GM12875 (cell line): ENCODE measurements around the gene DIAPH2.

Experiments
- H3K4me3 ChIP-seq: one replicate; pipeline ENCODE4 v1.5.1; 2011; ENCODE audit warnings: low read depth, low read length, control low read depth
- TF ChIP-seq, protein P1 (sequence below): IDR thresholded peaks from 2 replicates; pipeline ENCODE4 v1.5.1; 2011; ENCODE audit warnings: low read depth, mild to moderate bottlenecking, control low read depth, inconsistent platforms, low read length, moderate library complexity, borderline replicate concordance; ENCODE audit not compliant: insufficient read depth

Gene DIAPH2

DNA sequence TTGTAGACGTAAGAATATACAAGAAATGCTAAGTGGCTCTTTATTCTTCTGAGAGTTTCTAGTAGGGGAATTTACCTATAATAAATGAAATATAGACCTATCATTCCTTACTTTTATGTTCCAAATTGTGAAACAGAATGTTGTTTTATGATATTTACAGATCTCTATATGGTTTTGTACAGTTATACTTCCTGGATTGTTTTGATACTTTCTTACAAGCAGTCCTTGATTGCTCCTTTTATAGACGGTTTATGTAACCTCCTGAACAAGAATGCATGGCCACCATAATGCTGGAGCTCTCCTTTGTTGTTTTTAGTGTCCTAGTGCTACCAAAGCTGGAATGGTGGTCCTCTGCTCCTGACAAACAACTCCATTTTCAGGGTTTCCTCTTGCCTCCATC, 107.4 kb downstream of the DIAPH2 start:
- TF ChIP-seq, protein P1, sequence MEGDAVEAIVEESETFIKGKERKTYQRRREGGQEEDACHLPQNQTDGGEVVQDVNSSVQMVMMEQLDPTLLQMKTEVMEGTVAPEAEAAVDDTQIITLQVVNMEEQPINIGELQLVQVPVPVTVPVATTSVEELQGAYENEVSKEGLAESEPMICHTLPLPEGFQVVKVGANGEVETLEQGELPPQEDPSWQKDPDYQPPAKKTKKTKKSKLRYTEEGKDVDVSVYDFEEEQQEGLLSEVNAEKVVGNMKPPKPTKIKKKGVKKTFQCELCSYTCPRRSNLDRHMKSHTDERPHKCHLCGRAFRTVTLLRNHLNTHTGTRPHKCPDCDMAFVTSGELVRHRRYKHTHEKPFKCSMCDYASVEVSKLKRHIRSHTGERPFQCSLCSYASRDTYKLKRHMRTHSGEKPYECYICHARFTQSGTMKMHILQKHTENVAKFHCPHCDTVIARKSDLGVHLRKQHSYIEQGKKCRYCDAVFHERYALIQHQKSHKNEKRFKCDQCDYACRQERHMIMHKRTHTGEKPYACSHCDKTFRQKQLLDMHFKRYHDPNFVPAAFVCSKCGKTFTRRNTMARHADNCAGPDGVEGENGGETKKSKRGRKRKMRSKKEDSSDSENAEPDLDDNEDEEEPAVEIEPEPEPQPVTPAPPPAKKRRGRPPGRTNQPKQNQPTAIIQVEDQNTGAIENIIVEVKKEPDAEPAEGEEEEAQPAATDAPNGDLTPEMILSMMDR: no peak
- no peak overlapping the region for H3K4me3 ChIP-seq

GRCh38 chrX:96798982-96799381, 114.3 kb downstream of the DIAPH2 start:
- no peak overlapping the region for H3K4me3 ChIP-seq
- TF ChIP-seq, protein P1: no peak

GRCh38 chrX:96807318-96807717, 122.7 kb downstream of the DIAPH2 start:
- TF ChIP-seq, protein P1: no peak

DNA sequence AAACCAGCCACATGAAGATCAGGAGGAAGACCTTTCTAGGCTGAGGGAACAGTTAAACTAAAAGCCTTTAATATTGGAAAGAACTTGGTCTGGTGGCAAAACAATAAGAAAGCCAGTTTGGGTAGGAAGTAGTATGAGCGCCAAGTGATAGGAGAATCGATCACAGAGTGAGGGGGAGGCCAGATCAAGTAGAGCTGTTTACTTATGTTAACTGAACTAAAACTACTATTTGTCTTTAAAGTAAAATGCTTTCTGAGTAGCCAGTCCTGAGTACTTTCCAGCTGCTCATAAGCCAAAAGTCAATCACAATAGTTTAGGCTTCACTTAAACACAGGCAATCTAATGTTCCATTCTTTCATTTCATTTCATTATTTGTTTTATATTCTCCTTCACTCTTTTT, 136.3 kb downstream of the DIAPH2 start:
- TF ChIP-seq, protein P1: no peak
- no peak overlapping the region for H3K4me3 ChIP-seq

More at GRCh38 chrX:96807318-96807717, 122.7 kb downstream of the DIAPH2 start:
- no peak overlapping the region for H3K4me3 ChIP-seq

DNA sequence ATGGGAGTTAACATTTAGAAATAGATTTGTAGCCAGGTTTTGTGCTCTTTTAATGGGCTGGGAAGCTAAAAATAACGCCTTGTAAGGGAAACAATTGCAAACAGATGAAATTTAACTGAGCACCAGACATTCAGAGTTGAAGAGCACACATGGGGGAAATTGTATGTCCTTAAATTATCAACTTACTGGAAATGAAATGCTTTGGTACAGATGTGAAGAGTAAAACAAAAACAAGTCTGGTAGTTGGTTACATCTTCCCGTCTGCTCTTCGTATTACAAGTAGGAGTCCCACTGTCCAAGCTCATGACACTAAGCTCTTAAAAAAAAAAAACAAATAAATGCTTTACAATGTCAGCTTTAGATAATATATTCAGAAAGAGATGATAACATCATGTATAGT, 139.5 kb downstream of the DIAPH2 start:
- TF ChIP-seq, protein P1: no peak
- no peak overlapping the region for H3K4me3 ChIP-seq

DNA sequence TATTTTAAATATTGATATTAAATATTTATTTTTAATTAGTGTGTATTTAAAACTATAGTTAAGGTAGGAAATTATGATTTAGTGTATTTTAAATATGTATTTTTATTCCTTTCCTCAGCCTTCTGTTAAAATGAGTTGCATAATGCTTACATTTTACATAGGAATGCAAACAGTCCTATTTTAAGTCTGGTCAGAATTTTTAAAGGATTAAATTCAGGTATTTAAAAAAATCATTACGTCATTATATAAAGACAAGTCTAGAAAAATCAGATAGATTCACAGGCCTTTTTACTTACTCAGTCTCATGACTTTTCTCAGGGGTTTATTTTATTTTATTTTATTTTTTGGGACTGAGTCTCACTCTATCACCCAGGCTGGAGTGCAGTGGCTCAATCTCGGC, 148.7 kb downstream of the DIAPH2 start:
- TF ChIP-seq, protein P1: no peak
- no peak overlapping the region for H3K4me3 ChIP-seq

GRCh38 chrX:96834137-96834536, 149.5 kb downstream of the DIAPH2 start:
- TF ChIP-seq, protein P1: no peak

More at GRCh38 chrX:96834137-96834536, 149.5 kb downstream of the DIAPH2 start:
- no peak overlapping the region for H3K4me3 ChIP-seq
